HEK293T (cell line): ENCODE results near the gene TRIM24.

Experiments used
- ARNT ChIP-seq: fragments of 450-650 bp; IDR thresholded peaks from 2 replicates; pipeline ENCODE4 v1.6.1; 2017; ENCODE audit warnings: mild to moderate bottlenecking
- BHLHE40 ChIP-seq: fragments of 450-650 bp; IDR thresholded peaks from 2 replicates; pipeline ENCODE4 v1.6.1; 2016; ENCODE audit warnings: mild to moderate bottlenecking, moderate library complexity, borderline replicate concordance
- FOXA1 ChIP-seq: fragments of 450-650 bp; IDR thresholded peaks from 2 replicates; pipeline ENCODE4 v1.6.1; 2016; ENCODE audit warnings: mild to moderate bottlenecking
- FOXM1 ChIP-seq: fragments of 450-650 bp; IDR thresholded peaks from 2 replicates; pipeline ENCODE4 v1.6.1; 2017; ENCODE audit warnings: mild to moderate bottlenecking, borderline replicate concordance
- LEF1 ChIP-seq: fragments of 450-650 bp; IDR thresholded peaks from 2 replicates; pipeline ENCODE4 v1.6.1; 2017; ENCODE audit warnings: mild to moderate bottlenecking, borderline replicate concordance
- NFRKB ChIP-seq: fragments of 450-650 bp; IDR thresholded peaks from 2 replicates; pipeline ENCODE4 v1.6.1; 2016; ENCODE audit warnings: mild to moderate bottlenecking, moderate library complexity
- SP1 ChIP-seq: fragments of 450-650 bp; IDR thresholded peaks from 2 replicates; pipeline ENCODE4 v1.6.1; 2017
- TARDBP ChIP-seq: fragments of 450-650 bp; IDR thresholded peaks from 2 replicates; pipeline ENCODE4 v1.6.1; 2016

DNA sequence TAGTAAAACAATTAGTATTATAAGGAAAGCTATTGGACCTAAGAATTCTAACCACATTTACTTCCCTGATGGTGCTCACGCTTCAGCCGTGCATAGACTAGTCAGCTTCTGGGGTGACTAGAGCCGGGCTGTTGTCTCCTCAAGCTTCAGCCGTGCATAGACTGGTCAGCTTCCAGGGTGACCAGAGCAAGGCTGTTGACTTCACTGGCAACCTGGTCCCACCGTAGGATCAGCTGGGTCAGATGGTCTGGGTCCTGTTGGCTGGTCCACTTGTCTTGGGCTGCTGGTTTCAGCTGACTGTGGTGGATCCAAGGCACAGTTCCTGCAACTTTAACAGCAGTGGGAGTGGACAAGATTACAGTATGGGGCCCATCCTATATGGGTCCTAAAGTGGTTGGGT is 99.4 kb downstream of the TRIM24 start:
- TF ChIP-seq FOXA1 (no peak), SP1 (no peak), LEF1 (no peak), BHLHE40 (no peak), TARDBP (no peak), NFRKB (no peak), ARNT (no peak), FOXM1 (no peak)
